ENCODE measurements around the gene TRPV5.

Gene TRPV5

GRCh38 chr7:142939226-142939910 lies 5.8 kb upstream of the TRPV5 start, which contains the start of gene LLCFC1:
LLCFC1 (plus strand) TSS chr7:142939484; CDS start chr7:142939622, 138 bp downstream.
- no peak for ATAC-seq

GRCh38 chr7:142938611-142939010 lies 5.1 kb upstream of the TRPV5 start:
- no peak for ATAC-seq

GRCh38 chr7:142935941-142936565 lies 2.5 kb upstream of the TRPV5 start:
- ATAC-seq: no peak

GRCh38 chr7:142934056-142934455 lies 510 bp upstream of the TRPV5 start:
- ATAC-seq: no peak

GRCh38 chr7:142933092-142933475 lies 462 bp downstream of the TRPV5 start:
- ATAC-seq: no peak

- ATAC-seq: no peak
These were observed 1.0 kb downstream of the TRPV5 start for GRCh38 chr7:142932386-142933091.

- ATAC-seq: no peak
These were observed 3.3 kb downstream of the TRPV5 start for GRCh38 chr7:142930126-142930730.

GRCh38 chr7:142927949-142928348 lies 5.6 kb downstream of the TRPV5 start:
- no peak for ATAC-seq

- ATAC-seq: no peak
These were observed 6.3 kb downstream of the TRPV5 start for GRCh38 chr7:142927085-142927745.

- no peak for ATAC-seq
These were observed 8.1 kb downstream of the TRPV5 start for GRCh38 chr7:142925413-142925812.

GRCh38 chr7:142923391-142923790 lies 10.2 kb downstream of the TRPV5 start:
- no peak for ATAC-seq

- ATAC-seq: no peak
These were observed 13.9 kb downstream of the TRPV5 start for GRCh38 chr7:142919656-142920055.

GRCh38 chr7:142918901-142919300 lies 14.6 kb downstream of the TRPV5 start:
- no peak for ATAC-seq

GRCh38 chr7:142917447-142917846 lies 16.1 kb downstream of the TRPV5 start:
- no peak for ATAC-seq

- no peak for ATAC-seq
These were observed 17.0 kb downstream of the TRPV5 start for GRCh38 chr7:142916508-142916907.

GRCh38 chr7:142915315-142915714 lies 18.2 kb downstream of the TRPV5 start:
- no peak for ATAC-seq

GRCh38 chr7:142914121-142914520 lies 19.4 kb downstream of the TRPV5 start:
- no peak for ATAC-seq

- ATAC-seq: no peak
These were observed 20.0 kb downstream of the TRPV5 start for GRCh38 chr7:142913566-142913965.

- ATAC-seq: no peak
These were observed 20.5 kb downstream of the TRPV5 start for GRCh38 chr7:142913051-142913450.

- no peak for ATAC-seq
These were observed 23.1 kb downstream of the TRPV5 start for GRCh38 chr7:142910481-142910880.

- ATAC-seq: no peak
These were observed 23.5 kb downstream of the TRPV5 start for GRCh38 chr7:142910031-142910433.

- ATAC-seq: no peak
These were observed 24.3 kb downstream of the TRPV5 start for GRCh38 chr7:142908921-142909890.

Measured in activated CD4-positive, CD25-positive, alpha-beta regulatory T cell treated with anti-CD3 and anti-CD28 coated beads, Interleukin-2, amount 50 U/mL, for 24 hours (primary cell).